Measurements from ENCODE around the gene TAS2R13.

The TAS2R13 gene, protein sequence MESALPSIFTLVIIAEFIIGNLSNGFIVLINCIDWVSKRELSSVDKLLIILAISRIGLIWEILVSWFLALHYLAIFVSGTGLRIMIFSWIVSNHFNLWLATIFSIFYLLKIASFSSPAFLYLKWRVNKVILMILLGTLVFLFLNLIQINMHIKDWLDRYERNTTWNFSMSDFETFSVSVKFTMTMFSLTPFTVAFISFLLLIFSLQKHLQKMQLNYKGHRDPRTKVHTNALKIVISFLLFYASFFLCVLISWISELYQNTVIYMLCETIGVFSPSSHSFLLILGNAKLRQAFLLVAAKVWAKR

DNA sequence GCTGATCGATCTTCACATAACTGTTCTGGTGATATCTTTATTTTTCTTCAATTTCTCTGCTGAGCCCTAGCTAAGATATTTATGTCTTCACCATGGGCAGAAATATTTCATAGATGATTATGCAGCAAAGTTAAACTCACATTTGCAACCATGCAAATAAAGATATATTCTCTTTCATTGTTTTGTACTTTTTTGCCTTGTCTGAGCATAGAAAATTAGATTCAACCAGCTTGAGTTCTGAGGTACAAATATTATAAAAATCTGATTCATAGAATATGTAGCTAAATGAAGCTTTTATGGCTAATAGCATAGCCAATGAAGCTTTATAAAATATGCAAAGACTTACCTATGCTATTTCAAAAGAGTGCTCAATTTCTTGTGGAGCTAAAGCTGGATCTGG is at the start of gene TAS2R13:
TAS2R13 (minus strand) TSS at position 101 of the 400 bp plus-strand sequence. CDS start 264 bp downstream, outside the sequence.
- DNase-seq (ENCODE audit: low spot score), result no peak

DNA sequence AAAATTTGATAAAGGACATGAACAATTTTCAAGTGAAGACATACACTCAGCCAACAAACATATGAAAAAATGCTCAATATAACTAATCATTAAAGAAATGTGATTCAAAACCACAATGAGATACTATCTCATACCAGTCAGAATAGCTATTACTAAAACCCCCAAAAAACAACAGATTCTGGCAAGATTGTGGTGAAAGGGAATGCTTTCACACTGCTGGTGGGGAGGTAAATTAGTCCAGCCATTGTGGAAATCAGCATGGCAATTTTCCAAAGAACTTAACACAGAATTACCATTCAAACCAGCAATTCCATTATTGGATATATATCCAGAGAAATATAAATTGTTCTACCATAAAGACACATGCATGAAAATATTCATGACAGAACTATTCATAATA is 48.4 kb upstream of the TAS2R13 start:
- no peak for DNase-seq (ENCODE audit: low spot score)

DNA sequence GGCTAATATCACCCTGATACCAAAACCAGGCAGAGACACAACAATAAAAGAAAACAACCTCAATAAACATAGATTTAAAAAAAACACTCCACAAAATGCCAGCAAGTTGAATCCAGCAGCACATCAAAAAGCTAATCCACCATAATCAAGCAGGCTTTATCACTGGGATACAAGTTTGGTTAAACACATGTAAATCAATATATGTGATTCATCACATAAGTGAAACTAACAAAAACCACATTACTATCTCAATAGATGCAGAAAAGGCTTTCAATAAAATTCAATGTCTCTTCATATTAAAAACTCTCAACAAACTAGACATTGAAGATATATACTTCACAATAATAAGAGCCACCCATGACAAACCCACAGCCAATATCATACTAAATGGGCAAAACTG is 46.7 kb upstream of the TAS2R13 start:
- DNase-seq (ENCODE audit: low spot score), result no peak

DNA sequence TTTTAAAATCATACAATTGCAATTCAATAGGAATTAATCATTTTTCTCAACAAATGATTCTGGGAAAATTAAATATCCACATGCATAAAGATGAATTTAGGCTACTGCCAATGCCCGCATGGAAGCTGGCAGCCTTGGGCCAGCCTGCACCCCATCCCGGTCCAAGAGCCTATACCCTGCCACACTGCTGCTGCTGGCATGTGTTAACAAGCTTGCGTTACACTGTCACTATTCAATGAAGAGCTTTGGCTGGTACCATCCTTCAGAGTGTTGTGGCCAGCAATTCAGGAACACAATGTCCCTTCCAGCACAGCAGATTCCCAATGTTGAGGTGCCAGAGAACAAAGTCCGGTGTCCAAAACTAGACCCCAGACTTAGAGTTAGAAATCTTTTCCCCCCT is 43.3 kb upstream of the TAS2R13 start:
- no peak for DNase-seq (ENCODE audit: low spot score)

DNA sequence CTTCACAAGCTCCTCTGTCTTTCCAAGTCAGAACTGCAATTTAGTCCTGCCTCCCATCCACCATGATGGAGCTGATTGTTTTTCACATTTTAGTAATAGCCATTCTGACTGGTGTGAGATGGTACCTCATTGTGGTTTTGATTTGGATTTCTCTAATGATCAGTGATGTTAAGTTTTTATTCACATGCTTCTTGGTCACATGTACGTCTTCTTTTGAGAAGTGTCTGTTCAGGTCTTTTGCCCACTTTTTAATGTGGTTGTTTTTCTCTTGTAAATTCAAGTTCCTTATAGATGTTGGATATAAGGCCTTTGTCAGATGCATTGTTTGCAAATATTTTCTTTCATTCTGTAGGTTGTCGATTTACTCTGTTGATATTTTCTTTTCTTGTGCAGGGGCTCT is 33.8 kb upstream of the TAS2R13 start:
- no peak for DNase-seq (ENCODE audit: low spot score)

DNA sequence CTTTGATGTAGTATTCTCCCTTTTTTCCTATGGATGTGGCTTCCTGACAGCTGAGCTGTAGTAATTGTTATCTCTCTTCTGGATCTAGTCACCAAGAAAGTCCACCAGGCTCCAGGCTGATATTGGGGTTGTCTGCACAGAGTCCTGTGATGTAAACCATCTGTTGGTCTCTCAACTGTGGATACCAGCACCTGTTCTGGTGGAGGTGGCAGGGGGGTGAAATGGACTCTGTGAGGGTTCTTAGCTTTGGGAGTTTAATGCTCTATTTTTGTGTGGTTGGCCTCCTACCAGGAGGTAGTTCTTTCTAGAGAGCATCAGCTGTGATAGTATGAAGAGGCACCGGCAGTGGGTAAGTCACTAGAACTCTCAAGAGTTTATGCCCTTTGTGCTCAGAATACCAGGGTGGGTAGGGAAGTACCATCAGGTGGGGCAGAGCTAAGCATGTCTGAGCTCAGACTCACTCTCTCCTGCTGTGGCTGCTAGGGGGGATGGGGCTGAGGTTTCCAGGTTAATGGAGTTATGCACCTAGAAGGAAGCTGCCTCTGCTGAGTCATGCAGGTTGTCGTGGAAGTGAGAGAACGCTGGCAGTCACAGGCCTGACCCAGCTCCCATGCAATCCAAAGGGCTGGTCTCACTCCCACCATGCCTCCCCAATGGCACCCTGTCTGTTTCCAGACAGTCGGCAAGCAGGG is 32.7 kb upstream of the TAS2R13 start:
- peak; percentile 98 for DNase-seq (ENCODE audit: low spot score)

DNA sequence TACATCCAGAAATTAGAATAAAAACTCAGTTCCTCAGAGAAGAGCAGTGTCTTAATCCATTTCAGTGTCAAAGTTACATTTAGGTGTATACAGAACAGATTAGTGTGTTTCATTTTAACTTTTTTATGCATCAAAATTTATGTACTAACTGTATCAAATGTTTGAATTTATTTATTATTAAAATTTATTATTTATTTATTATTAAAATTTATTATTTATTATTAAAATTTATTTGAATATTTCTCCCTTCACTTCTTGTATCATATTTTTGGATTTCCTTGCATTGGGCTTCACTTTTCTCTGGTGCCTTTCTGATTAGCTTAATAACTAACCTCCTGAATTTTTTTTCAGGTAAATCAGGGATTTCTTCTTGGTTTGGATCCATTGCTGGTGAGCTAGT is 32.0 kb upstream of the TAS2R13 start:
- no peak for DNase-seq (ENCODE audit: low spot score)

DNA sequence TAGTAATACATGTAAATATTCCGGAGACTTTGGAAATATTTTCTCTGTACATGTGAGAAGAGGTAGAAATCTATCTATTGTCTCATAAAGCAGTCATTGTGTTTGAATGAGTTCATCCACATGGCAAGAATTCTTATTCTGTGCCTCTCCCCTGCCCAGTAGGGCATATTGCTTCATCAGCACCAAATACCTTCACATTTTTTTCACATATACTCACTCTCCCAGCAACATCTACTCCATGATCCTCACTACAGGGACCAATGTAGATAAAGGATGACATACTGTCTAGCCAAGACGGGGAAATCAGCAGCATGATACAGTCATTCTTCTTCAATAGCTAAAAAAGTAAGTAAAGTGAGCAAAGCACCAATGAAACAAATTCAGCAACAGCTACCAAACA is 31.0 kb upstream of the TAS2R13 start:
- peak; percentile 98 for DNase-seq (ENCODE audit: low spot score)

DNA sequence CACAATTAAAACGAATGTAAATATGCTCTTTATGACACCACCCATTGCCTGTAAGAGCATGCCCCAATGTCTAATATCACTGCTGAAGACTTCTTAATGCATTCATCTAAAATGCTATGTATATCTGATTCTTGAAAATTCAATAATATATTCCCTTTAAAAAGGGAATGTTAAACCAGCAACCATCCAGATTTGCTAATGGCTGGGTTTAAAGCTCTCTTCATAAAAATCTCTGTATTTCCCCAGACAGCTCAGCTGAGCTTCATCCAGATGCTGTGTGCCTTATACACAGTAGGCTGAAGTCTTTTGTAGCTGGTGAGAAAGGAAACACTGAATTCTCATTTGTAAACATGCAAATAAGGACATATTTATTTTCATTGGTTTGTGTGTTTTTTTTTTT is 29.8 kb upstream of the TAS2R13 start, which contains the start of gene TAS2R14:
TAS2R14 (minus strand) TSS at position 101 of the 400 bp plus-strand sequence; CDS start at position 45, 56 bp downstream.
- DNase-seq (ENCODE audit: low spot score), result no peak

DNA sequence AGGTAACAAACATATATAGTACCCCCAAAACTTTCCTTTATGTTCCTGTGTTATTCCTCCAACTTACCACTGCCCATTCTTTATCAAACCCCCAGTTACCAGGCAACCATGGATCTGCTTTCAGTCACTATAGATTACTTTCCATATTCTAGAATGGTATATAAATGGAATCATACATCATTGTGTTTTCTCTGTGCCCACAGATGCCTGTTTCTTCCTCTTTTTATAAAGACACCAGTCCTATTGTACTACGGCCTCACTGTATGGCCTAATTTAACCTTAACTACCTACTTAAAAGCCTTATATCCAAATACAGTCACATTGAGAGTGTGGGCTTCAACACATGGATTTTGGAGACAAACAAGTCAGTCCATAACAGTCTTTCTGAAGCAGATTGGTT is 27.1 kb upstream of the TAS2R13 start:
- no peak for DNase-seq (ENCODE audit: low spot score)

DNA sequence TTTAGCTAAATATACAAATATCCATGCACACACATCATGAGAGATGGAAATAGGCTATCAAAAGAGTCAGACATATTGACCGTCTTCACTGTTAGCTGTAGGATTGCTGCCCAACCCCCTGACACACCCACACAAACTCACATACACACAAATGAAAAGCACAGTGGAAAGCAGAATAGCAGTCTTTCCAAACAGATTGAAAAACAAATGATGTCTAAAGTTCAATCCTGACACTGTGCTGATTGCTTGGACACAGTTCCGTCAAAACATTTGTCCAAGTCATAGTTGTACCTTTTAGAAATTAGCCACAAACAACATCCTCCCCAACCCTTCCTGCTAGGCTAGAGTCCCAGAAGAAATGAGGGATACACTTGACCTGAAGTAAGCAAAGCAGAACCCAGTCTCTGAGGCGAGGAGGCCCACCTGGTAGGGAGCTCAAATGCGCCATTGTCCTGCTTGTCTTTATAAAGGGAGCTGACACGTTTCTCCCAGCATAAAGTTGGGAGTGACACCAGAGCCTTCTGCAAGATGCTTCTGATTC is 19.5 kb upstream of the TAS2R13 start, which contains the start of gene PRH2:
PRH2 (plus strand) TSS at position 491 of the 541 bp plus-strand sequence; CDS start at position 529, 38 bp downstream.
- no peak for DNase-seq (ENCODE audit: low spot score)

DNA sequence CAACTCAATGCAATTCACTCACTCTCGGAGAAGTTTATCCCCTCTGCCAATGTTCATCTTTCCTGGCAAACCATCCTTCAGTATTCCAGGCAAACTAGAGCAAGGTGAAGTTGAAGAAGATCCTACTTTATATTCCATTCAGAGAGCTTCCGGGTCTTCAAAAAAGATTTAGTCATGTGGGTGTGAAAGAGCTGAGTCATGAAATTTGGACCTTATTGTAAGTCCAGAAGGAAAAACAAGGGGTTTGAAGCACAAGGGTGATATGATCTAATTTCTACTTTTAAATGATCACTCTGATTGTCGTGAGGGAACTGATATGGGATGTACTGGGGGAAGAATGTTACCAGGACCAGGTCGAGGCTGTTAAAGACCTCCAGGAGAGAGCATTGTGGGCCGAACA is 16.9 kb upstream of the TAS2R13 start:
- DNase-seq (ENCODE audit: low spot score), result no peak

DNA sequence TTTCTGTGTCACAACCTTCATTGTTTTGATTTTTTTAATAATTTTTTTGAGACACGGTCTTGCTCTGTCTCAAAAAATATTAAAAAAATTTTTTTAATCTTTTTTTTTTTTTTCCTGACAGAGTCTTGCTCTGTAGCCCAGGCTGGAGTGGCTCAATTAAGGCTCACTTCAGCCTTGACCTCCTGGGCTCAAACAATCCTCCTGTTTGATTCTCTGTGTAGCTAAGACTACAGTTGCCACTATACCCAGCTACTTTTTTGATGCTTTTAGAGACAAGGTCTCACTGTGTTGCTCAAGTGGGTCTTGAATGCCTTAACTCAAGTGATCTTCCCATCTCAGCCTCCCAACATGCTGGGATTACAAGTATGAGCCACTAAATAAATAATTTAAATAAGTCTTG is 10.4 kb upstream of the TAS2R13 start:
- DNase-seq (ENCODE audit: low spot score), result no peak

DNA sequence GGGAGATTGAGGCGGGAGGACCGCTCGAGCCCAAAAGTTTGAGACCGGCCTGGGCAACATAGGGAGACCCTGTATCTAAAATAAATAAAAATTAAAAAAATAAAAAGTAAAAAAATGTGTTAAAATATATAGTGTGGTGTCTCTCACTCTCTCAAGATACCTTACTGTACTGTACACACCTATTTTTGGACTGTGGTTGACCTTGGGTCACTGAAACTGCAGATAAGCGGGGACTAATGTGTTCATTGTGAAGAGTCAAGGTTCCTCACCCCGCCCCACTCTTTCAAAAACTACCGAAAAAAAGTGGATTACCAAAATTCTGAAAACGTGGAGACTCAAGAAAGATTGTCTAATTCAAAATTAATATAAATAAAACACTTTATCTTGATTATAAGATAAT is 1.0 kb upstream of the TAS2R13 start:
- no peak for DNase-seq (ENCODE audit: low spot score)

DNA sequence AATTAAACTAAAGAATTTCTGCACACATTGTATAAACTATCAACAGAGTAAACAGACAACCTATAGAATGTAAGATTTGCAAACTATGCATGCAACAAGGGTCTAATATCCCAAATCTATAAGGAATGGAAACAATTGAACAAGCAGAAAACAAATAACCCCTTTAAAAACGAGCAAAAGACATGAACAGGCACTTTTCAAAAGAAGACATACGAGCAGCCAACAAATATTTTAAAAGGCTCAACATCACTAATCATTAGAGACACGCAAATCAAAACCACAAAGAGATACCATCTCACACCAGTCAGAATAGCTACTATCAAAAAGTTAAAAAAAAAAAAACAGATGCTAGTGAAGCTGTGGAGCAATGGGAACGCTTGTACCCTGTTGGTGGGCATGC is 4.7 kb downstream of the TAS2R13 start:
- DNase-seq (ENCODE audit: low spot score), result no peak

DNA sequence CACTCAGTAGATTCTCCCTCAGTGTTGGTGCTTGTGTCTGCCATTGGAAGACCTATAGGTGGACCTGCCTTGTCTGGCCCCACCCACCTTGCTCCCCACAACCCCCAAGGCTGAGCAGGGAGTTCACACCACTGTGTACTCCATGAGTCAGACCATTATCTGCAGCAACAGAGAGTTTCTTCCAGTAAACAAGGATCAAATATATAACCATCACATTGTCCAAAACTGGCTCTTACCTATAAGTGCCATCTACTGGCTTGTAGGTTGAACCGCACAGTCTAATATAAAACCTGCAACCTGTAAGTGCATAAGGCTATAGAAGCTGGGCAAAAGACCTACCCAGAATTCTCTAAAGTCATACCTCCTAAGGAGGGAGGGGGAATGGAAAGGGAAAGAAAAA is 7.9 kb downstream of the TAS2R13 start:
- peak; percentile 9 for DNase-seq (ENCODE audit: low spot score)

DNA sequence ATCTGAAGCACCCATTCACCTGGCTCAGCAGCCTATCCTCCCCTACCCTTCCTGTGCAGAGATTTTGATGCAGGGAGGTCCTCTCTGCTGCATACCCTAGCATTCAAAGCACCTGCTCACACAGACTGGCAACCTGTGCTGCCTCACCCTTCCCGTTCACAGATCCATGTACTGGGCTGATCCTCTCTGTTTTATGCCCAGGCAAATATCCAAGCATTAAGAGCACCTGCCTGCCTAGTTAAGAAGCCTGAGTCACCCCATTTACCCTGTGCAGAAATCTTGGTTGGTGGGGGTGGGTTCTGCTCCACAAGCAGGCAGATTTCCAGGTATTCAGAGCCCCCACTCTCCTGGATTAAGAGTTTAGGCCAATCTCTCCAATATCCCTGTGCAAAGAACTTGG is 8.4 kb downstream of the TAS2R13 start:
- no peak for DNase-seq (ENCODE audit: low spot score)

DNA sequence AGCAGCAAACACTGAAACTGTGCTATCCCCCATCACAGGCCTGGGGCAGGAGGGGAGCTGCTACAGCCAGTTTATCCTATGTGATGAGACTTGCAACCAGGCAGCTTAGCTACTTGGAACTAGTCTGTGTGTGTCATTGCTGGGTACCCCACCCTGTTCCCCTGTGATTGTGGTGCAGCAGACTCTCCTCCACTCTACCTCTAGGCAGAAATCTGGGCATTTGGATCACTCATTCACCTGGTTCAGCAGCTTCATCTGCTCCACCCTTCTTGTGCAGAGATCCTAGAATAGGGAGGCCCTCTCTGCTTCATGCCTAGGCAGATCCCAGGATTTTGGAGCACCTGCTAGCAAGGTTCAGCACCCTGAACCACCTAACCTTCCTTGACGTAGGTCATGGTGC is 8.8 kb downstream of the TAS2R13 start:
- DNase-seq (ENCODE audit: low spot score), result no peak

DNA sequence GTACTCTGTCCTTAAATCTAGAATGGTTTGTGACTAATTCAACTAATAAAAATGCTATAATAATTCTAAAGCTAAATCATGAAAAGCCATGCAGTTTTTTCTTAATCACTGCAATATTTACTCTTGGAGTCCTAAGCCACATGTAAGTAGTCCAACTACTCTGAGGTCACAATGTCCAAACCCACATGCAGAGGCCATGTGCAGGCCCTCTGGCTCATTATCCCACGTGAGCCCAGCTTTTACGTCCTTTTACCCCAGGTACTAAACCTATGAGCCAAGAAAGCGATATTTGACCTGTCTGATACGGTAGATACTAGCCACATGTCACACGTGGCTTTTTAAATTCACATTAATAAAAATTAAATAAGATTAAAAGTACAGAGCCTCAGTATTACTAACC is 12.5 kb downstream of the TAS2R13 start:
- no peak for DNase-seq (ENCODE audit: low spot score)

DNA sequence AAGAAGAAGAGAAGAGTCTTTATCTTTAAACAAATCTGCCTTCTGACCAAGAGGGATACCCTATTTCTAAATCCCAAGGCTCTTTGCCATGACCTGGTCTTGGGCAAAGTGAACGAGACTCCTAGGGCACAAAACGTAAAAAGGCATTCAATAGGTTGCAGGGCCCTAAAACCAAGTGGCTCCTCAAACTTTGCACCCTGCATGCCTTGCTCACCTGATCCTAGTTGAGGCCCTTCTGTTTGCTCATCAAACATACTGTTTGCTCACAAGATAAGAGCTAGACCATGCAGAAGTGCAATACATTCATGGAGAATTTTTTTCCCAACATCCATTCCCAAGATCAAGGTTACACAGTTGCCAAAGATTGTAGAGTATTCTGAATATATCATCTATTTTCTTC is 17.4 kb downstream of the TAS2R13 start:
- no peak for DNase-seq (ENCODE audit: low spot score)

DNA sequence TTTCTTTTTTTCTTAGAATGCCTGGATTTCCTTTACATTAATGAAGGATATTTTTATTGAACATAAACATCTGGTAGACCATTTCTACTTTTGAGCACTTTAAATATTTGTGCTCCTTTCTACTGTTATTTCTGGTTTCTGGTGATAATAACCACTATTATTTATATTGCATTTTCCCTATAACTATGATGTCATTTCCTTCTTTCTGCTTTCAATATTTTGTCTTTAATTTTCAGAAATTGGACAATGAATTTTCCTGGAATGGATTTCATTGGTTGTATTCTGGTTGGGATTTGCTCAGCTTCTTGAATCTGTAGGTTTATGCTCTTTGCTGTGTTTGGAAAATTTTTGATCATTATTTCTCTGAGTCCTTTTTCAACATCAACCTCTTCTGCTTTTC is 20.1 kb downstream of the TAS2R13 start:
- DNase-seq (ENCODE audit: low spot score), result no peak

DNA sequence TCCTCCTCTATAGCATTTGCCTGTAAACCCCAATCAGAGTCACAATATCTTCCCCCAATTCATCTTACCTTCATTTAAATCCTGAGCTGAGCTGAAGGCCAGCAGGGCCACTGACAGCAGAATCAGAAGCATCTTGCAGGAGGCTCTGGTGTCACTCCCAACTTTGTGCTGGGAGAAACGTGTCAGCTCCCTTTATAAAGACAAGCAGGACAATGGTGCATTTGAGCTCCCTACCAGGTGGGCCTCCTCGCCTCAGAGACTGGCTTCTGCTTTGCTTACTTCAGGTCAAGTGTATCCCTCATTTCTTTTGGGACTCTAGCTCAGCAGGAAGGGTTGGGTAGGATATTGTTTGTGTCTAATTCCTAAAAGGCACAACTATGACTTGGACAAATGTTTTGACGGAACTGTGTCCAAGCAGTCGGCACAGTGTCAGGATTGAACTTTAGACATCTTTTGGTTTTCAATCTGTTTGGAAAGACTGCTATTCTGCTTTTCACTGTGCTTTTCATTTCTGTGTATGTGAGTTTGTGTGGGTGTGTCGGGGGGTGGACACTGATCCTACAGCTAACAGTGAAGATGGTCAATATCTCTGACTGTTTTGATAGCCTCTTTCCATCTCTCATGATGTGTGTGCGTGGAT is 25.2 kb downstream of the TAS2R13 start, which contains the start of gene PRH1:
PRH1 (minus strand) TSS at position 170 of the 640 bp plus-strand sequence; CDS start at position 132, 38 bp downstream.
- DNase-seq (ENCODE audit: low spot score), result no peak

DNA sequence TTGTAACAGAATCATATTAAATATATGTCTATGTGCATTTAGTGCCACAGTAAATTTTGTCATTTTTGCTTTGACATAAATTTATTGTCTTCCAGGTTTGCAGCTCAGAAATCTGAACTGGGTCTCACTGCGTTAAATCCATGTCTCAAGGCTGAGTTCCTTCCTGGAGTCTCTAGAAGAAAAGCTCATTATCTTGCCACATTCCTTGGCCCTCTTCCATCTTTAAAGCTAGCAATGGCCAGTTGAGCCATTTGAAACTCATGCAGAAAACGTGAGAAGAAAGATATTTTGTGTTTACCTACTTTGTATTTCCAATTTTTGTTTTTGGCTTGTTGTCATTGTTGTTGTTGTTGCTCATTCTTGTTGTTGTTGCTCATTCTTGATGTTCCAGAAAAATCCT is 36.0 kb downstream of the TAS2R13 start:
- no peak for DNase-seq (ENCODE audit: low spot score)

All from kidney tubule cell (primary cell).